ENCODE measurements around the gene RGMA. TPM values are rescaled to one million over a fixed set of nuclear protein-coding genes. Genes with fewer than 3 reads are reported as not detected.
A peak's percentile ranks its signal among the peaks of the same experiment; 100 is the strongest.

The RGMA gene
- total RNA-seq, 2 experiments from 2014 or later = 0.11 to 0.14 TPM

- no peaks in the 10 kb centered on the region for H3K9me3 Mint-ChIP-seq (ENCODE audit: low read depth)
- no peaks in the 10 kb centered on the region for H3K27me3 Mint-ChIP-seq
- ChIA-PET CTCF (interaction anchor here (0.8 to 1.3 kb wide), 5 partner anchors 9 to 205 kb away, joined by 3 to 5 read pairs (median 3); no protein-coding TSS in a partner anchor), POLR2A (no interaction called here)
- intact Hi-C loops (cut with DNase I, micrococcal nuclease) = no loop called here
- H3K27ac Mint-ChIP-seq = peak overlapping the region; percentile 63
- H3K36me3 Mint-ChIP-seq (ENCODE audit: low read depth) = peaks cover 76% of the 10 kb centered on the region
- peak; percentile 42 for ATAC-seq
- no peak for DNase-seq
- H3K4me3 Mint-ChIP-seq = no peak overlapping the region
- peaks cover 6% of the 10 kb centered on the region for H3K4me1 Mint-ChIP-seq
These were observed 87.1 kb downstream of the RGMA start for GRCh38 chr15:93001881-93002280.

- Mint-ChIP-seq H3K4me1 (peaks cover 6% of the 10 kb centered on the region), H3K4me3 (no peak overlapping the region), H3K27me3 (no peaks in the 10 kb centered on the region), H3K27ac (no peak overlapping the region), H3K36me3 (ENCODE audit: low read depth) (peaks cover 79% of the 10 kb centered on the region), H3K9me3 (ENCODE audit: low read depth) (no peaks in the 10 kb centered on the region)
- ATAC-seq (no peak), DNase-seq (no peak)
- intact Hi-C loops (cut with DNase I, micrococcal nuclease) = no loop called here
- ChIA-PET CTCF (interaction anchor here (0.8 to 1.3 kb wide), 5 partner anchors 8 to 204 kb away, joined by 3 to 5 read pairs (median 3); no protein-coding TSS in a partner anchor), POLR2A (no interaction called here)
These were observed 87.9 kb downstream of the RGMA start for GRCh38 chr15:93001156-93001555.

- Mint-ChIP-seq H3K4me1 (peaks cover 6% of the 10 kb centered on the region), H3K36me3 (ENCODE audit: low read depth) (peaks cover 69% of the 10 kb centered on the region), H3K4me3 (no peak overlapping the region), H3K27ac (no peak overlapping the region), H3K27me3 (no peaks in the 10 kb centered on the region), H3K9me3 (ENCODE audit: low read depth) (no peaks in the 10 kb centered on the region)
- POLR2A ChIA-PET = no interaction called here
- CTCF ChIA-PET = interaction anchor here (0.6 to 1.5 kb wide), 3 partner anchors 13 to 18 kb away, joined by 3 to 5 read pairs (median 4); no protein-coding TSS in a partner anchor
- ATAC-seq (no peak), DNase-seq (no peak)
- intact Hi-C loops (cut with DNase I, micrococcal nuclease) = no loop called here
These were observed 91.2 kb downstream of the RGMA start for GRCh38 chr15:92997821-92998220.

GRCh38 chr15:92992720-92993119 is 96.3 kb downstream of the RGMA start:
- Mint-ChIP-seq H3K36me3 (ENCODE audit: low read depth) (peaks cover 65% of the 10 kb centered on the region), H3K9me3 (ENCODE audit: low read depth) (no peaks in the 10 kb centered on the region), H3K27me3 (no peaks in the 10 kb centered on the region), H3K4me3 (no peak overlapping the region), H3K27ac (no peak overlapping the region), H3K4me1 (peaks cover 6% of the 10 kb centered on the region)
- ChIA-PET POLR2A (interaction anchor here (0.7 kb wide), 1 partner anchor 76 kb away, joined by 3 read pairs; no protein-coding TSS in a partner anchor), CTCF (interaction anchor here (1.0 to 1.1 kb wide), 2 partner anchors 9 to 13 kb away, joined by 3 to 4 read pairs; no protein-coding TSS in a partner anchor)
- intact Hi-C loops (cut with DNase I, micrococcal nuclease) = no loop called here
- ATAC-seq (no peak), DNase-seq (no peak)

- Mint-ChIP-seq H3K27me3 (no peaks in the 10 kb centered on the region), H3K4me1 (peaks cover 2% of the 10 kb centered on the region), H3K36me3 (ENCODE audit: low read depth) (peaks cover 60% of the 10 kb centered on the region), H3K4me3 (no peak overlapping the region), H3K27ac (no peak overlapping the region), H3K9me3 (ENCODE audit: low read depth) (no peaks in the 10 kb centered on the region)
- ChIA-PET POLR2A (no interaction called here), CTCF (interaction anchor here (1.0 to 1.2 kb wide), 2 partner anchors 36 to 193 kb away, joined by 3 read pairs; no protein-coding TSS in a partner anchor)
- DNase-seq (no peak), ATAC-seq (no peak)
- intact Hi-C loops (cut with DNase I, micrococcal nuclease) = no loop called here
These were observed 99.0 kb downstream of the RGMA start for GRCh38 chr15:92990031-92990430.

- DNase-seq = no peak
- H3K9me3 Mint-ChIP-seq (ENCODE audit: low read depth) = no peaks in the 10 kb centered on the region
- CTCF ChIA-PET = interaction anchor here (1.0 kb wide), 1 partner anchor 192 kb away, joined by 3 read pairs; no protein-coding TSS in a partner anchor
- H3K4me1 Mint-ChIP-seq = peaks cover 2% of the 10 kb centered on the region
- intact Hi-C loops (cut with DNase I, micrococcal nuclease) = no loop called here
- H3K27me3 Mint-ChIP-seq = no peaks in the 10 kb centered on the region
- H3K27ac Mint-ChIP-seq = peak overlapping the region; percentile 6
- H3K4me3 Mint-ChIP-seq = no peak overlapping the region
- POLR2A ChIA-PET = interaction anchor here (1.2 kb wide), 1 partner anchor 15 kb away, joined by 3 read pairs; no protein-coding TSS in a partner anchor
- peaks cover 57% of the 10 kb centered on the region for H3K36me3 Mint-ChIP-seq (ENCODE audit: low read depth)
- no peak for ATAC-seq
These were observed 99.5 kb downstream of the RGMA start for GRCh38 chr15:92989470-92989869.

Other genes starting within 250 kb of the RGMA start
- gene CHD2, start 188.9 kb downstream of the RGMA start, total RNA-seq = 100 to 1,000 TPM; 118 to 149 TPM

Measured in activated CD4-positive, alpha-beta T cell treated with anti-CD3 and anti-CD28 coated beads for 36 hours (primary cell).